HUES6 (cell line): ENCODE measurements around the gene RBP2.

Experiments used
- H3K27ac ChIP-seq: 2 replicates; pipeline ENCODE4 v1.7.0; 2013; ENCODE audit warnings: low read depth, mild to moderate bottlenecking, low read length, inconsistent platforms
- H3K27me3 ChIP-seq: 2 replicates; pipeline ENCODE4 v1.6.1; 2013; ENCODE audit warnings: low read length; ENCODE audit not compliant: control insufficient read depth, insufficient read depth
- H3K36me3 ChIP-seq: 2 replicates; pipeline ENCODE4 v1.6.1; 2013; ENCODE audit warnings: low read length; ENCODE audit not compliant: control insufficient read depth, insufficient read depth
- H3K4me1 ChIP-seq: 2 replicates; pipeline ENCODE4 v1.6.1; 2013; ENCODE audit warnings: low read length; ENCODE audit not compliant: control insufficient read depth, insufficient read depth
- H3K4me3 ChIP-seq: 2 replicates; pipeline ENCODE4 v1.5.1; 2013; ENCODE audit warnings: low read depth, low read length
- H3K9ac ChIP-seq: one replicate; pipeline ENCODE4 v1.6.1; 2013; ENCODE audit warnings: mild to moderate bottlenecking, low read length
- H3K9me3 ChIP-seq: 2 replicates; pipeline ENCODE4 v1.6.1; 2013; ENCODE audit warnings: low read depth, low read length; ENCODE audit not compliant: control insufficient read depth, insufficient read depth

RBP2 gene

DNA sequence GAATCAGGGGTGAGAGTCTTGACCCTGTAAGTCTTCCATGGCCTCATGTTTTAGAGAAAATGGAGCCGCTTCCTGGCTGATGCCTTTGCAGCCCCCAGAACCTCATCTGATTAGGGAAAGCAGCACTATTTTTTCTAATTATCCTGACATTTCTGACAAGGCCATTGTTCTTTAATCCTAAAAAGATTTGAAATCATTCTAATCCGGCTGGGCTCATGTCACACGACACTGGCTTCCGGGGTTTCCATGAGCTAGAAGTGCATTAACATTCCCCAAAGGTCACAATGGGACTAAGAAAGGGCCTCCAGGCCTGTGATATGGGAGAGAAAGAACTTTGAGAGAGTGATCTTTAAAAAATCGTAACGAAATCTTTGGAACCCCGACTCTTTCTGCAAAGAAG, 33.1 kb downstream of the RBP2 start:
- H3K36me3 ChIP-seq: no peaks in the 10 kb centered on the region
- H3K9me3 ChIP-seq: no peaks in the 10 kb centered on the region
- no peak overlapping the region for H3K9ac ChIP-seq
- H3K4me3 ChIP-seq: no peak overlapping the region
- no peaks in the 10 kb centered on the region for H3K4me1 ChIP-seq
- no peak overlapping the region for H3K27ac ChIP-seq
- peaks cover 4% of the 10 kb centered on the region; the same call in 1 of the 2 replicates for H3K27me3 ChIP-seq

DNA sequence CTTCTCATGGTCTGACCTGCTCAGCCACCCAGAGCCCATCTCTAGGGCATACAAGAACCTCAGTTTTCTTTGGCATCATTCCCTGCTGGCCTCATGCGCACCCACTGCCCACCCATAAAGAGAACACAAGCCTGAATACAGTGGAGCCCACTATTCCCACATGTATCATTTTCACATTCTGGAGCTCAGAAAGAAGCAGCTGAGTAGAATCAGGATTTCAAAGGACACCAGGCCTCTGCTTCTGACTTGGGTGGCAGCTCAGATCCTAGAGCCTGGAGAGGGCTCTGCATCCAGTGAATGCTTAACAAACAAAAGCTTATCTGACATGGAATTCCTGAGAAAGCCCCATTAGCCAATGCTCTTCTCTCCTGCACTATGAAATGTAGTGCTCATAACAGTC, 34.7 kb downstream of the RBP2 start:
- Histone ChIP-seq H3K4me1 (no peaks in the 10 kb centered on the region), H3K36me3 (no peaks in the 10 kb centered on the region), H3K27ac (no peak overlapping the region), H3K9me3 (no peaks in the 10 kb centered on the region), H3K9ac (no peak overlapping the region), H3K4me3 (no peak overlapping the region), H3K27me3 (no peaks in the 10 kb centered on the region)

DNA sequence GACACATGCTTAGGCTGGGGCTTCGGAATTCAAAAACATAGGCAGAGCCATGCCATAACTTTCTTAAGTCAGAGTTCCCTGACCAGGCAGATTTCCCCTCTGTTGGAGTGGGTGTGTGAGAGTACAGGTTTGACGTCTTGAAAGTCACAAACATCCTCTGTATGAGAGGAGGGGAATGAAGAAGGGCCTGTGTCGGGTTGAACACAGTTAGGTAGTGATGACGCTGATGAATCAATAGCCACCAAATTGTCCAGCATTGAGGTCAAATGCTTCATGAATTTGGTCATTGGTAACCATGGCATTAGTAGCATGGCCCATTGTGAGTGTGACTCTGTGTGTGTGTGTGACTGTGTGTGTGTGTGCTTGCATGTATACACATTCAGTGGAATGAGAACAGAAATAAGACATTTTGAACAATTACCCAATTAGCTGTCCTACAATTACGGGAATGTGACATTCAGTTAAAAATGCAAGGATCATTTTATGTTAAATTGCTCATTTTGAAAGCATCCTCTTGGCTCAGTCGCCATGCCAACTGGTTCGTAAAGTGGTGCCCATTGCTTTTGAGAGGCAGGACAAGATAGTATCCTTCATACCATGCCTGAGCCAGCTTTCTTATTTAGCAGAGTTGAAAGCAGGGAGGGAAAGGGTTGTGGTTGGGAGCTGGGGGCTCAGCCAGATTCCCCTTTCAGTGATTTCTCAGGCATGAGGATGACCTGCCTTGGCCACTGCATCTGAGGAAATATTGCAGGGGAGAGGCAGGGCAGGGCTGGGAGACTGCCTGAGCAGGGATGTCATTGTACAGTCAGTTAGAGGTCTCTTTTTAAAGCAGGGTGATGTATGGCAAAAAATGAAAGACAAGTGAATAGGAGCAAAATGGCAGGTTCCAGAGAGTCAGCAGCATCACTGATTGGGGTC, 35.4 kb downstream of the RBP2 start:
- no peaks in the 10 kb centered on the region for H3K36me3 ChIP-seq
- no peaks in the 10 kb centered on the region for H3K4me1 ChIP-seq
- no peaks in the 10 kb centered on the region for H3K27me3 ChIP-seq
- H3K9me3 ChIP-seq: no peaks in the 10 kb centered on the region
- H3K27ac ChIP-seq: no peak overlapping the region
- no peak overlapping the region for H3K9ac ChIP-seq
- no peak overlapping the region for H3K4me3 ChIP-seq

GRCh38 chr3:139439278-139439677, 37.0 kb downstream of the RBP2 start:
- H3K4me3 ChIP-seq: no peak overlapping the region
- H3K27ac ChIP-seq: no peak overlapping the region
- H3K36me3 ChIP-seq: no peaks in the 10 kb centered on the region
- H3K4me1 ChIP-seq: peaks cover 10% of the 10 kb centered on the region
- H3K27me3 ChIP-seq: no peaks in the 10 kb centered on the region
- no peaks in the 10 kb centered on the region for H3K9me3 ChIP-seq
- H3K9ac ChIP-seq: no peak overlapping the region

DNA sequence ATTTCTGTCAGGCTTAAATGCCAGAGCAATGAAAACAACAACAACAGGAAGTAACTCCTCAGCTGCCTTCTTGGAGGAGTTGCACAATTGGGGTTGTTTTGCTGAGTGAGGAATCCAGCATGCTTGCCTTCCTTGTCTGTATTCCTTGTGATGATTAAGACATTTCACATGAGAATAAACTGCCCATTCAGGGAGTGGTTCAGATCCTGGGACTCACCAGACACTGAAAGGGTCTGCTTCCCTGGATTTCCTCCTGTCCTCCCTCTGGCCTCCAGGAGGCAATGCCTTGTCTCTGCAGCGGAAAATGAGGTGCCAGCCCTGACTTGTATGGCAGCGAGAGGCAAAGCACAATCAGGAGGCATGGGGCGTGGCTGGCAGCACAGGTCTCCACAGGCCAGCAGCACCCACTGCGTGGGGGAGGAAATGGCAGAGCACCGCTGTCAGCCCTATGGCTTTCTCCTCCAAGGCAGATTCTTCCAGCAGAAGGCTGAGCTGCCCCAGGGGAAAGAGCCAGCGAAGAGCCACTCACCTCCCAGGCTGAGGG, 41.5 kb downstream of the RBP2 start:
- H3K9ac ChIP-seq: no peak overlapping the region
- no peak overlapping the region for H3K4me3 ChIP-seq
- H3K27me3 ChIP-seq: no peaks in the 10 kb centered on the region
- no peaks in the 10 kb centered on the region for H3K36me3 ChIP-seq
- no peaks in the 10 kb centered on the region for H3K9me3 ChIP-seq
- H3K4me1 ChIP-seq: peaks cover 15% of the 10 kb centered on the region
- H3K27ac ChIP-seq: no peak overlapping the region

GRCh38 chr3:139434228-139434627, 42.1 kb downstream of the RBP2 start:
- Histone ChIP-seq H3K4me3 (no peak overlapping the region), H3K9me3 (no peaks in the 10 kb centered on the region), H3K27me3 (no peaks in the 10 kb centered on the region), H3K27ac (no peak overlapping the region), H3K4me1 (peaks cover 15% of the 10 kb centered on the region), H3K9ac (no peak overlapping the region), H3K36me3 (no peaks in the 10 kb centered on the region)

DNA sequence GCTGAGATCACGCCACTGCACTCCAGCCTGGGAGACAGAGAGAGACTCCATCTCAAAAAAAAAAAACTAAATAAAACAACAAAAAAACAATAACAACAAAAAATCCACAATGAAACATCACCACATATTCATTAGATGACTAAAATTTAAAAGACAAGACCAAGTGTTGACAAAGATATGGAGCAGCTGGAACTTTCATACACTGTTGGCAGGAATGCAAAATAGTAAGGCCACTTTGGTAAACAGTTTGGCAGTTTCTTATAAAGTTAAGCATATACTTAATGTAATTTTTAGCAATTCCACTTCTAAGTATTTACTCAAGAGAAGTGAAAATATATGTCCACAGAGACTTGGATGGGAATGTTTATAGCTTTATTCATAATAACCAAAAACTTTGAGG, 43.2 kb downstream of the RBP2 start:
- H3K9ac ChIP-seq: no peak overlapping the region

DNA sequence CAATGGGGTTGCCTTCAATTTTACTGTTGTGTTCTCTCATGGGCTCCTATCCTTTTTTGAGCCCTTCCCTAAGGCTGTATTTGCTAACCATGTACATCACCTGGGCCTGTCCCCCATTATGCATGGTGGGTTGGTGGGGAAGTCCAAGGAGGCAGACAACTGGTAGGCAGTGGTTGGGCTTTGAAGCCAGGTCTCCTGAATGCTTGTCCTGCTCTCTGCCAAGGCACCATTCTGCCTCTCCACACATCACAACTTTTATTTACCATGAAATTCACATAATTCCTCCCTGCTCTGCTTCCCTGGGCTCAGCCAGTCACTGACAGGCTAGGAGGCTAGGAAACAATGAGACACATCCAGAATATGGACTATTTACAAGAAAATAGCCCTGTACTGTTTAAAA, 45.8 kb downstream of the RBP2 start:
- no peaks in the 10 kb centered on the region for H3K36me3 ChIP-seq
- H3K9me3 ChIP-seq: no peaks in the 10 kb centered on the region
- H3K27me3 ChIP-seq: no peaks in the 10 kb centered on the region
- peaks cover 15% of the 10 kb centered on the region for H3K4me1 ChIP-seq
- H3K4me3 ChIP-seq: no peak overlapping the region
- H3K27ac ChIP-seq: no peak overlapping the region
- H3K9ac ChIP-seq: no peak overlapping the region

More for the DNA sequence above, 43.2 kb downstream of the RBP2 start:
- Histone ChIP-seq H3K27me3 (no peaks in the 10 kb centered on the region), H3K27ac (no peak overlapping the region), H3K36me3 (no peaks in the 10 kb centered on the region), H3K4me1 (peaks cover 15% of the 10 kb centered on the region), H3K4me3 (no peak overlapping the region), H3K9me3 (no peaks in the 10 kb centered on the region)

GRCh38 chr3:139427283-139428060, 48.8 kb downstream of the RBP2 start:
- H3K4me1 ChIP-seq: 0 out of 2 replicates have a peak, but pooled peaks cover 5% of the 10 kb centered on the region
- H3K27ac ChIP-seq: no peak overlapping the region
- H3K36me3 ChIP-seq: no peaks in the 10 kb centered on the region
- H3K9me3 ChIP-seq: no peaks in the 10 kb centered on the region
- no peak overlapping the region for H3K9ac ChIP-seq
- H3K27me3 ChIP-seq: no peaks in the 10 kb centered on the region
- no peak overlapping the region for H3K4me3 ChIP-seq

DNA sequence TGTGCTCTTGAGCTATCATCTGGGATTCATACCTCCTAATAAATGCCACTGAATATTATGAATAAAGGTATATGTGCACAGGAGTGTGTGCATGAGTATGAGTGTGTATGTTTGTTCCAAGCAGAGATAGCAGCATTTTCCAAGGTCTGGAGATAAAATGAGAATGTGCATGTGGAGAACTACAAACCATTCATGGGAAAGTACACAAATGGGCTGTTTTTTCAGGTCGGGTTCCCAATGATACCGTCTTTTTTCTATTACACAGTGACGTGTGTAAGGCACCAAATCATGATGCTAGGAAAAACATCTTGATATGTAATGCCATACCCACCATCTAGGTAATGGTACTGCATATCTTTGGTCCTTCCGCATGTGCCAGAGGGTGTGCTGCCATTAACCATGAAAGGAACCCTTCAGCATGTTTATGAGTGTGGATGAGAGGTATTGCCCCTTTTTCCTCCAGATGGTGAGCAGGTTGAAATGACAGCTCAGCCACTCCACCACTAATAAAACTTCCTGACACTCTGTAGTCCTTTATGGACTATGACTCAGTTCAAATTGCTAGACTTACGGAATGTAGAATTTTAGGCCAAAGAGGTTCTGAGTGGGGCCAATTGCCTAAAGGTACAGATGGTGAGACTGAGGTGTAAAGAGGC, 50.4 kb downstream of the RBP2 start:
- Histone ChIP-seq H3K4me1 (0 out of 2 replicates have a peak, but pooled peaks cover 5% of the 10 kb centered on the region), H3K27ac (no peak overlapping the region), H3K27me3 (no peaks in the 10 kb centered on the region), H3K9ac (no peak overlapping the region), H3K36me3 (no peaks in the 10 kb centered on the region), H3K9me3 (no peaks in the 10 kb centered on the region), H3K4me3 (no peak overlapping the region)
